ENCODE measurements around the gene CRELD1. TPM values are rescaled to one million over a fixed set of nuclear protein-coding genes. Genes with fewer than 3 reads are reported as not detected.

The CRELD1 gene
- total and polyA plus RNA-seq, 9 of the 15 experiments (the other 6 are each of a cell fraction or from before 2014, with no cell fraction given) = 3.3 to 25.8 (median 16.5) TPM

GRCh38 chr3:9932843-9933560 lies 632 bp upstream of the CRELD1 start (continued):
- TF ChIP-seq ARID4B (CRISPR knock-in tag; IDR thresholded peaks at IDR 0.05) (peak; percentile 91), ZSCAN32 (CRISPR knock-in tag; IDR thresholded peaks at IDR 0.05) (no peak), CC2D1A (IDR thresholded peaks at IDR 0.05) (no peak), NFXL1 (CRISPR knock-in tag; IDR thresholded peaks at IDR 0.05) (no peak), ARID3B (CRISPR knock-in tag; IDR thresholded peaks at IDR 0.05; ENCODE audit: borderline replicate concordance) (0 out of 2 replicates have a peak, but pooled peaks have one; percentile 69), C11orf30 (IDR thresholded peaks at IDR 0.05; ENCODE audit: low read depth) (peak; percentile 50; the same call in 1 of the 2 replicates), MXI1 (IDR thresholded peaks at IDR 0.05; ENCODE audit: low read depth, low read length) (no peak), JUNB (CRISPR knock-in tag; conservative IDR thresholded peaks at IDR 0.05) (no peak), NCOA2 (IDR thresholded peaks at IDR 0.05; ENCODE audit: partially characterized antibody in 2 of 2) (no peak), ESRRB (CRISPR knock-in tag; IDR thresholded peaks at IDR 0.05; ENCODE audit: borderline replicate concordance) (no peak), PML (IDR thresholded peaks at IDR 0.05; ENCODE audit: low read length) (0 out of 2 replicates have a peak, but pooled peaks have one; percentile 21), ZNF282 (CRISPR knock-in tag; IDR thresholded peaks at IDR 0.05) (no peak), MBD1 (CRISPR knock-in tag; IDR thresholded peaks at IDR 0.05) (no peak), RBM22 (IDR thresholded peaks at IDR 0.05; ENCODE audit: low read depth, low read length, poor library complexity, severe bottlenecking) (peak; percentile 35), CCAR2 (IDR thresholded peaks at IDR 0.05; ENCODE audit: low read depth, low read length) (no peak), HIVEP1 (CRISPR knock-in tag; IDR thresholded peaks at IDR 0.05) (no peak)
- TF ChIP-seq, protein P1, sequence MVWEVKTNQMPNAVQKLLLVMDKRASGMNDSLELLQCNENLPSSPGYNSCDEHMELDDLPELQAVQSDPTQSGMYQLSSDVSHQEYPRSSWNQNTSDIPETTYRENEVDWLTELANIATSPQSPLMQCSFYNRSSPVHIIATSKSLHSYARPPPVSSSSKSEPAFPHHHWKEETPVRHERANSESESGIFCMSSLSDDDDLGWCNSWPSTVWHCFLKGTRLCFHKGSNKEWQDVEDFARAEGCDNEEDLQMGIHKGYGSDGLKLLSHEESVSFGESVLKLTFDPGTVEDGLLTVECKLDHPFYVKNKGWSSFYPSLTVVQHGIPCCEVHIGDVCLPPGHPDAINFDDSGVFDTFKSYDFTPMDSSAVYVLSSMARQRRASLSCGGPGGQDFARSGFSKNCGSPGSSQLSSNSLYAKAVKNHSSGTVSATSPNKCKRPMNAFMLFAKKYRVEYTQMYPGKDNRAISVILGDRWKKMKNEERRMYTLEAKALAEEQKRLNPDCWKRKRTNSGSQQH (CRISPR knock-in tag; IDR thresholded peaks at IDR 0.05) = no peak; the same call in 1 of the 2 replicates
- TF ChIP-seq, protein P2, sequence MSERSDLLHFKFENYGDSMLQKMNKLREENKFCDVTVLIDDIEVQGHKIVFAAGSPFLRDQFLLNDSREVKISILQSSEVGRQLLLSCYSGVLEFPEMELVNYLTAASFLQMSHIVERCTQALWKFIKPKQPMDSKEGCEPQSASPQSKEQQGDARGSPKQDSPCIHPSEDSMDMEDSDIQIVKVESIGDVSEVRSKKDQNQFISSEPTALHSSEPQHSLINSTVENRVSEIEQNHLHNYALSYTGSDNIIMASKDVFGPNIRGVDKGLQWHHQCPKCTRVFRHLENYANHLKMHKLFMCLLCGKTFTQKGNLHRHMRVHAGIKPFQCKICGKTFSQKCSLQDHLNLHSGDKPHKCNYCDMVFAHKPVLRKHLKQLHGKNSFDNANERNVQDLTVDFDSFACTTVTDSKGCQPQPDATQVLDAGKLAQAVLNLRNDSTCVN (CRISPR knock-in tag; IDR thresholded peaks at IDR 0.05) = no peak
